ENCODE results near the gene SDK1.

SDK1 gene

DNA sequence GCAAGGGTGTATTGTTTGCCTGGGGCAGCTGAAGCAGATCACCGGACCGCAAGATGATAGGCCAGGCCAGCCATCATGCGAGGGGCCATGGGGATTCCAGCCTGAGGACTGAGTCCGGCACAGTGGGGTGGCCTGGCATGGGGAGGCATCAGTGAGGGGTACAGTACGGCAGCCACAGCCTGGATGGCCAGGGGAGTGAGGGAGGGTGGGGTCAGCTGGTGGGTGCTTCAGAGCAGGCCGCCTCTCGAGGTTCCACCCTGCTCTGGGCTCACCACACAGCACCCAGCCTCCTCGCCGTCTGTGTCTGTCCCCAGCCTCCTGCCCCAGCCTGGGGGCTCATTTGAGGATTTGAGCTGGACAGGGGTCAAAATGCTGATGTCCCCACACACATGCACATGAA, 872.6 kb downstream of the SDK1 start:
- no peak for DNase-seq

DNA sequence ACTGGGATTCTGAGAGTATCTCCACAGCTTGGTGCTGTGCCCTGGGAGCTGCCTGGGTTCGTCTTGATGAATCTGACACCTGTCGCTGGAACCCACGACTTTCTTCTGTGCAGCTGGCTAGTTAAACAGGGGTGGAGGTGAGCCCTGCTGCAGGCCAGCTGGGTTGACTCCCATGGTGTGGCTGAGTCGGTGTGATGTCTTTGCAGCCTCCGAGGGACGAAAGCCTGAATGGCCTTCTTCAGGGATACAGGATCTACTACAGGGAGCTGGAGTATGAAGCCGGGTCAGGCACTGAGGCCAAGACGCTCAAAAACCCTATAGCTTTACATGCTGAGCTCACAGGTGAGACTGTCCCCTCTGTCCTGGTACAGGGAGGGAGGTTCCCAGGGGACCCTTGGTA, 873.0 kb downstream of the SDK1 start:
- no peak for DNase-seq

DNA sequence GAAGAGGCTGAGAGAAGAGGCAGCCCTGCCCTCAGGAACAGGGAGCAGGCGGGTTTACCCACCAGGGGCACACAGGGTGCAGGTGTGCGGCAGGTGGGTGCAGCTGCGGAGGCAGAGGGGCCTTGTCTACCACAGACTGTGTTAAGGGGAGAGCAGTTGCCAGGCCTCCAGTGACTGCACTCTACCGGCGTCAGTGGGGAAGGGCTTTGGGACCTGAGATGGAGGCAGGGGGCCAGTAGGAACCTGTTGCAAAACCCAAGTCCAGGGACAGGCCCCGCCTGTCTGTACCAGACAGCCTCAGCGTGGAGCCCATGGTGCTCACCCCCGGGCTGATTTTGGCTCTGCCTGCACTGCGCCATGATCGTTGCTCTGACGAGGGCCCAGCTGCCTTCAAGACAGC, 873.4 kb downstream of the SDK1 start:
- no peak for DNase-seq

DNA sequence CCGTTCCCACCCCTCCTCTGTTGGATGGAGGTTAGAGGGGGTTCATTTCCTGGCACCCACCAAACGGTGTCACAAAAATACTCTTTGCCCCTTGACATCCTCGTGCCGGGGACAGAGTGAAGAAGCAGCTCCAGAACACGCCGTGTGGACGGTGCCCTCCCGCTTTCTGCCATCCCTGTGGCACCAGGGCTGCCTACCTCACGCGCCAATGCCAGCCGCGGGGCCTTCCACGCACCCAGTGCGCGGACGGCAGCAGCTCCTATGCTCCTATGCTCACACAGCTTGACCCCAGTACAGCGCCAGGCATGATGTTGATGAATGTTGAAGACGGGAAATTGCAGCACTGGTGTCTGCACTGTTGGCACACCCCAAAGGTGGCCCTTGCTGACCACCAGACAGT, 873.8 kb downstream of the SDK1 start:
- no peak for DNase-seq

DNA sequence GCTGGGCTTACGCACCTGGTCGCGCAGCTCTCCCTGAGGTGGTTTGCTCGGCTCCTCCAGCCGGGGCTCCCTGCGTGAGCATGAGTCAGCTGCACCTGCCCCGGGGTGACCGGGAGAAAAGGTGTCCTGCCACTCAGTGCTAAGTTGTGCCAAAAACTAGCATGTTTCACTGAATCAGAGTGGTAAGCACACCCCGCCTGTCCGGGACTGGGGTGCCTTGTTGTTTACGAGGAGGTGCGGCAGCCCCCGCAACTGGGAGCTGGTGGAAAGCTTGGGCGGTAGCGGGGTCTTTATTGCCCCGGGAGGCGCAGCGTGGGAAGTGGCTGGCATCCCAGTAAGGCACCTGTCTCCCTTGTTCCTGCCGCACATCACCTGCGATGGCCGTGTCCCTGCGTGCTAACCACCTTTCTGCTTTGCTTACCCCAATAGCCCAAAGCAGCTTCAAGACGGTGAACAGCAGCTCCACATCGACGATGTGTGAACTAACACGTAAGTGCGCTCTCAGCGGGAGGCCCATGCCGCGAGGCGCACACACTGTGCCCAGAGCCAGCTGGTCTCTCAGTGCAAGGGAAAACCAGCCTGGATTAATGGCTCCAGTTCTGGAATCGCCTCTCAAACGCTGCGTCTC, 874.4 kb downstream of the SDK1 start:
- DNase-seq: no peak

DNA sequence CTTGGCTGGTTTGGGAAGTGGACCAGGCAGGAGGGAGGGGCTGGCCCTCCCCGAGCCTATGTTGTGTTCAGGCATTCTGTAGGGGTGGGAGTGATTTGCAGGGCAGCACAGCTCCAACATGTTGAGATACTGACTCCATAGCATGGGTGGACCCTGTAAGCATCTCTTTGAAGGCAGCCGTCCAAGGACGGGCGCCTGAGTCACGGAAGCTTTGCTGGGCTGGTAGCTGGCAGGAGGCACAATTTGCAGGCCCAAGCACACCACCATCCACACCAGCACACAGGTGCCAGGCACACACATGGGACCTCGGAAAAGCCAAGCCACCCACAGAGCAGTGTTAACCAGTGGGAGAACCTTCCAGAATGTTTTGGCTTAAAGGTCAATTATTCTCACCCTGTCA, 875.9 kb downstream of the SDK1 start:
- DNase-seq: no peak

DNA sequence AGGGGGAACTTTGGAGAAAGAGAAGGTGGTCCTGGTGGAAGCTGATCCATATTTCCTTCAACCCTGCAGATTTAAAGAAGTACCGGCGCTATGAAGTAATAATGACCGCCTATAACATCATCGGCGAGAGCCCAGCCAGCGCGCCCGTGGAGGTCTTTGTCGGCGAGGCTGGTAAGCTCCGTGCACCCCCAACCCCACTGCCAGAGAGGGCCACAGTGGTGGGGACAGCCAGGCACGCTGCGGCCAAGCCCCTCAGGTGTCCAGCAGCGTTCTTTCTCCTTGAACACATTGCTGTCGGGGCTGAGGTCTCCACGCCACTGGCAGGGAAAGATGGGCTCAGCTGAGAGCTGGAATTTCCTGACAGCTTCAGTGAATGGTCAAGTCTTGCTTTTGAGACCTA, 877.4 kb downstream of the SDK1 start:
- DNase-seq: no peak

DNA sequence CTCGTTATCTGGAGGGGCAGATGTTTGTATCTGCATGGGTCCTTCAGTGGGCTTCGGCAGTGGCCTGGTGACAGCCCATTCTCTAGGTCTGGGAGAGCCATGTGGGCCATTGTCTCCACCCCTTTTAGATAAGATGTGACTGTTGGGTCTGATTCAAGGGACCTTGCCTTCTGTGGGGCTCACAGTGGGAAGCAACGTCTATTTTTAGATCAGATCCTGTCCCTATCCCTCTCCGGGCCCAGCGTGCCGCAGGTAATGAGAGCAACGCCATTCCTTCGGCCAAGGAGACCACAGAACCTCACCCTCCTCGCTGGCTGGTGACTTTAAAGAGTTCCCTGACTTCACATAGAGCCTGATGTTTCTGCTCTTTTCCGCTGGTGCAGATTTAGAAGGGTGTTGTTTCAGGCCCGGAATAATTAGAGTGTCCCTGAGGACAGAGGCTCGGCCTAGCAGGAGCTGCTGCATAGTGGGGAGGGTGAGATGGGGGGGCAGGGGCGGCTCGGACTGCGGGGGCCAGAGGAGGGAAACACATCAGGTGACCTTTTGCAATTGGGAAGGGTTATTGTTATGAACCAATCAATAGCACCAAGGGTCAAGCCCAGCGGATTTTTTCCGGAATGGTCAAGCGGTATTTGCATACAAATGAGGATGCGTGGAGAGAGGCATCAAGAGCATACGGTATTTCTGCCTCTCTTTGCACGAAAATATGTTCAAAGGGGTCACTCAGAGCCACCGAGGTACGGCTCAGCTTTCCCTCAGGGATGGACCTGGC, 878.0 kb downstream of the SDK1 start:
- no peak for DNase-seq

DNA sequence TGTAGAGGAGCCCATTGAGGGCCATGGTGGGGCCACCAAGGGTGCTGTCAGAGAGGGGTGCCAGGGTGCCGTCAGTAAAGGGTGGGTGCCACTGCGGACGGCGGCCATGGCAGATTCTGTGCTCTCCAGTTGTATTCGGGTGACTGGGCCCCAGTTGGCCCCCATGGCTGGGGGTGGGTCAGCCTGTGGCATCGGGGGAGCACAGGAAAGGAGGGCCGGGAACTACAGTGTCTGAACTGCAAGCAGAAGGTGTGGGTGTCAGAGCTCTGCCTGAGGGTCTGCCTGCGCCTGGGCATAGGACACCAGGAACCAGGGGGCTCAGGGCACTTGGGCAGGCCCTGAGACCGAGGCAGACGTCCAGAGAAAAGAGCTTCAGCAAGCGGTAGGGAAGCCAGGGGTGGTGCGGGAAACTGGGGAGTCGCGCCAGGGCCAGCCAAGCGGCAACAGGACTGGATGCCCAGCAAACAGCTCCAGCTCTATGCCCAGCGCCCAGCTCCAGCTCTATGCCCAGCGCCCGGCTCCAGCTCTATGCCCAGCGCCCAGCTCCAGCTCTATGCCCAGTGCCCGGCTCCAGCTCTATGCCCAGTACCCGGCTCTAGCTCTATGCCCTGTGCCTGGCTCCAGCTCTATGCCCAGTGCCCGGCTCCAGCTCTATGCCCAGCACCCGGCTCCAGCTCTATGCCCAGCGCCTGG, 878.8 kb downstream of the SDK1 start:
- DNase-seq: no peak

DNA sequence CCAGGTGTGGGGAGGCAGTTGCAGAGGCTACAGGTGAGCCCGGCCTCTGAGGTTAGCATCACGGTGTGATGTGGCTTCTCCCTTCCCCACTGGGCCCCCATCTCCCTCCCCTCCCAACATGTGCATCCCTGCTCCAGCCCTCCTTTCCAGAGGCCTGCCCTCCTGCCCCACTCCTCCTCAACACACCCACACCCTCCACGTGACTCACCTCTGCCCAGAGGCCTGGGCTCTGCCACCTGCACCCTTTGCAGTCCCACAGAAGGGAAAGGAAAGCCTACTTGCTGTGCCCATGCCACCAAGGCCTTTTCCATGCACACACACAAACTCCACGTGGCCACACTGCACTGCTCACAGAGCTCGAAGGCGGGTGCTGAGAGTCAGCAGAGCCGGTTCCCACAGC, 880.4 kb downstream of the SDK1 start:
- DNase-seq: no peak

DNA sequence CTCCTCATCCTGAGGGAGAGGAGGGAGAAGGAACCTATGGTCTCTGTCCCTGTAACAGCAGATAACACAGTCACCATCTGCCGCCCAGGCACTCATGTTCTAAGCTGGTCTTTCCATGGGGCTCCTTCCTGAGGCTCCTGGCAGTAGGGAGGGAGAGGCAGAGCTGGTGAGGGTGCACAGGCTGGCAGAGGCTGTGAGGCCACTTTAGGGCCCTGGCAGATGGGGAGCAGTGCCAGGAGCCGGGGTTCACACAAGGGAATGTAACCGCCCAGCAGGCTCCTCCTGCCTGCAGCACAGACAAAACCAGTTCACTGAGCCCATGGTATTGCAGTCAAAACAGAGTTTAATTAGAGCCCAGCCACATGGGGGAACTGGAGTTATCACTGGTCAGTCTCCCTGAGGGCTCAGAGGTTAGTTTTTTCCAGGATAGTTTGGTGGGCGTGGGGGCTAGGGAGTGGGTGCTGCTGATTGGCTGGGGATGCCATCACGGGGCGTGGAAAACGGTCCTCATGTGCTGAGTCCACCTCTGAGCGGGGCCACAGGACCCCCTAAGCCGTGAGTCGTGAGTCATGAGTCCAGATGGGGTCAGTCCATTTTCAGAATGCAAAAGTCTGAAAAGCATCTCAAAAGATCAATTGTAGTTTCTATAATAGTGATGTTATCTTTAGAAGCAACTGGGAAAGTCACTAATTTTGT, 881.7 kb downstream of the SDK1 start:
- no peak for DNase-seq

DNA sequence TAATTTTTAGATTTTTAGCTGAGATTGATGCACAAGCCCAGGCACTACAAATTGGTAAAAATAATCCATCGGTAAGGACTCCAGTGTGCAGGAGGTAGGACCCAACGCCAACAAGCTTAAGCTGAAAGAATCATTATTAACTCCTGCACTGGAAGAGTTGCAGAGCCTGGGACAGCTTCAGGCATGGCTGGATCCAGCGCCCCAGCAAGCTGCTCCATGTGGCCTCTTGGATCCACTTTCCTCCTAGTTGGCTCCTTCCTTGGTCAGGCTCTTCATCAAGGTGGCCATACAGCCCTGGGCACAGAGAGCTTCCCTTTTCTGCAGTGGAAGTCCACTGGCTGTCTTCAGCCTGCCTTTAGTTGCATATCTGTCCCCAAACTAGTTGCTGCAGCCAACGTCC, 883.6 kb downstream of the SDK1 start:
- DNase-seq: no peak

DNA sequence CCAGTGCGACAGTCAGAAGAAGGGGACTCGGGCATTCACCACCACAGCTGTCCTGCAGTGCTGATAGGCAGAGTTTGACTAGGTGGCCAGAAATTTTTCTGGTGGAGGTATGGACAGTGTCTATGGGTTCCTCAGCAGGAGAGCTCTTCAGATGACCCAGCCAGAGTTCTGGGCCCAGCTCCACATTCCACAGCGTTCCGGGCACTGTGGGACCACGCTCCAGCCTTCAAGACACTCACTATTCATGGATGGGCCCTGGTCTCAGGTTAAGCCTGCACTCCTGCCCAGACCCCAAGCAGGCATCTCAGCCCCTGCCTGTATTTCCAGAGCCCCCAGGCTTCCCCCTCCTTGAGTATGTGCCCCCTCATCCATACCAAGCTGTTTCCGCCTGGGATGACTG, 884.1 kb downstream of the SDK1 start:
- DNase-seq: no peak

DNA sequence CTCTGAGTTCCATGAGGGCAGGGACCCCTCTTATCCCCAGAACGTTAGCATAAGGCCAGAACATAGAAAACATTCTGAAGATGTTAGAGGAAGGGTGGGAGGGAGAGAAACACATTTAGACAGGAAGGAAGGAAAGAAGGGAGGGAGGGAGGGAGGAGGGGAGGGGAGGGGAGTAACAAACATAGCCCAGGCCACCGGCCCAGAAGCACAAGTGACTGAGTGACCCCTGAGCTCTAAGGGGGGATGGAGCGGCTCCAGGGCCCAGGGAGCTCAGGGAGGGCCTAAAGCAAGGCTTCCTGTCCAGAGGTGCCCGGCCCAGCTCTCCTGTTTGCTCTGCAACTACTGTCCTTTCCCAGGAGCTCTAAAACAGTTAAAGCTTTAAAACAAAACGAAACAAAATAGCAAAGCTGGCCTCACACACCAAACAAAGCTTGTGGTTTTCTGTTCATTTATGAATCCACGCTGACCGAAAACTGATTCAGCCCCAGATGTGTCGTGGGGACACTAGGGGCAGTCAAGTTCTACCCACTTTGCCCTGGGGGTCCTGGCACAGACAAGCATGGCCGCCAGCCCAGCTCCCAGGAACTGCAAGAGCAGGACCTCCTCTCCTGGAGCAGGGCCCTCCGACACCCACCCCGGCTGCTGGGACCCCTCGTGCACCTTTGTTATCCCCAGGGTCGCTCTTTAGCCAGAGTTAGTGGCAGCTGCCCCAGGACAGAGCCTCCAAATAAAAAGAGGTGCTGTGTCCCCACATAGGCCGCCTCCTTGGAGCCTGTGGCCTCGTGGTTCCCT, 884.9 kb downstream of the SDK1 start:
- no peak for DNase-seq

DNA sequence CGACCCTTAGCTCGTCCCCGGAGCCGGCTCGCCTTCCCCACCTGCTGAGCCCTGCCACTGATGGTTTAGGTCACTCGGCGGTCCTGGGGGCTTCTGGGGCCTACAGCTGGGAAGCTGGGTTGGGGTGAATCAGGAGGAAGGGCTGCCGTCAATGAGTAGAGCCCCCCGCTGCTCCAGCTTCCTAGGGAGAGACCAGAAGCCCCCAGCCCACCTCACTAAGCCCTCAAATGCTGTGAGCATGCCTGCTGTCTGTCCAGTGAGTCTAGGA, 885.4 kb downstream of the SDK1 start:
- no peak for DNase-seq

DNA sequence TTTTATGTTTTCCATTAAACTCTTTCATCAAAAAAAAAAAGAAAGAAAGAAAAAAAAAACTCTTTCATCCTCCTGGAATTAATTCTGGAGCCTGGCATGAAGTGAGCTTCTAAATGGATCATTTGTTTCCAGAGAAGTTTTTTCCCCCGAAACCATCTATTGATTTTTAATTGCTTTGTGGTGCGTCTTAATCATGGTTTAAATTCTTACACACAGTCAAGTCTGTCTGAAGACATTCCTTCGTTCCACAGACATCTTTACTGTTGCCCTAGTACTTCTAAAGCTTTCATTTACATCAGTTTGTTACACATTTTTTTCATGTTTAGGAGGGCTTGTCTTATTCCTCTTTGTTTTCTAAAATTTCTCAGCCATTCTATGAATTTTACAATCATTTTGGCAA, 887.6 kb downstream of the SDK1 start:
- no peak for DNase-seq

DNA sequence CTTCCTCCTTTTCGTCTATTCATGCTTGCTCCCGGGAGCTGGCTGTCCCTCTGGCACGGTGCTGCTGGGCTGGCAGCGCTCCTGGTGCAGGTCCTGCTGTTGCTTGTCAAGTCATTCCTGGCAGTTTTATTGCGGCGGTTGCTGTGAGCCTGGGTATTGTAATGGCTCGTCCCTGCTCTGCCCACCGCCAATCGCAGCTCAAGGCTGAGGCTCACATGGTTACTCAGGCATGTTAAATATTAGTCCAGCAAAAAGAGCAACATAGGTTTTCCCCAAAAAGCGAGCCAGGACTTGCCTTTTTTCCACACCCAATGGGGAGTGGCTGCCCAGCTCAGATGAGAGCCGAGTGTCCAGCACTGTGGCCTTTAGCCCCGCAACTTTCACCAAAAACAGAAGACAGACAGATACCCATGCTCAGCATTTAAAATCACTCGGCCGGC, 888.1 kb downstream of the SDK1 start:
- no peak for DNase-seq

DNA sequence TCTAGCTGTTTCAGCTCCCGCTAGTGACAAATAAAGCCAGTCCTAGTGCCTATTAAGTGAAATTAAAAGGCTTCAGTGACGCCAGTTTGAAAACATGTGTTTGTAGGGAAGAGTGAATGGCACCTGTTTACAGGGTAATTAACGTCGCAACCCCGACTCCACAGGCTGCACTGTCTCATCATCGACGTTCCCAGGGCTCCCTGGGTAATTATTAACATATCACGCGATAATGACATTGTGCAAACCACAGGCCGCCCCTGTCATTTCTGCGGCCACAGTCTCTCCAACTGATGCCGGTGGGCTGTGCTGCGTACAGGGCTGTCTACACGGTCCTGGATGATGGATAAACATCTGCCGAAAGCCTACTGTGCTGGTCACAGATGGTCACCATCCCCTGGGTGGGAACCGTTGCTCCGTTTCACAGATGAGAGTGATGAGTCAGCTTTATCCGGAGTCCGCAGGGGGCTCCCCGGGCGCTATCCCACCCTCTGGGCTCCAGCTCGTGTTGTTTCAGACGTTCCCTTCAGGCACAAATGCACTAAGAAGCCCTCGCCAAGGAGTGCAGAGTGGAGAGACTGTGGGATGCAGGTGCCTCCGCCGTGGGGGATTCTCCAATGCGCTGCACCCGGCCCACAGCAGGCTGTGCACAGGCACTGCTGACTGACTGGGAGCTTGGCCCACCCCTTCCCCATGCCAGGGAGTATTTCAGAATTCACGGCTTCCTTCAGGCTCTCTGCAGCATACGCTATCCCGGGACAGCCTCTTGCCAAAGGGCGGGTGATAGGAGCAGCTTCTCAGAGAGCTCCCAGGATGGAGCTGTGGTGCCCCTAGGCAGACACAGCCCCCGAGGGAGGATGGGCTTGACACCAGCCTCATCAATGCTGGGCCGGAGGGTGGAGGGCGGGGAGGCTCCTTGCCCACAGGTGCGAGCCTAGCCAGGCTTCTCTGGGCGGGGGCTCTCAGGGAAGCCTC, 889.2 kb downstream of the SDK1 start:
- DNase-seq: no peak

DNA sequence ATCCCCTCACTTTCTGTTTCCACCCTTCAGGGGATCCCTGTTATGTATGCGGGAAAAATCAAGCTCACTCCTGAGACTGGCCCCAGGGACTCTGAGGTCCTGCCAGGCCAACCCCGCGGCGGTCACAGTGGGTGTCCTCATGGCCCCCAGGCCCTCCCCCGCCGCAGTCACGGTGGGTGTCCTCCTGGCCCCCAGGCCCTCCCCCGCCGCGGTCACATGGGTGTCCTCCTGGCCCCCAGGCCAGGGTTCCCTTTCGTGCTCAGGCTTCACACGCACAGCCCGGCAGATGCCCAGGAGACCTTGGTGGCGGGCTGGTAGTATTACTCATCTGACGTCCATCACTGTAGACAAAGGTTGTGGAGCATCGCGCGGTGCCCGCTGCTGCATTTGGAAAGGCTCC, 890.0 kb downstream of the SDK1 start:
- no peak for DNase-seq

DNA sequence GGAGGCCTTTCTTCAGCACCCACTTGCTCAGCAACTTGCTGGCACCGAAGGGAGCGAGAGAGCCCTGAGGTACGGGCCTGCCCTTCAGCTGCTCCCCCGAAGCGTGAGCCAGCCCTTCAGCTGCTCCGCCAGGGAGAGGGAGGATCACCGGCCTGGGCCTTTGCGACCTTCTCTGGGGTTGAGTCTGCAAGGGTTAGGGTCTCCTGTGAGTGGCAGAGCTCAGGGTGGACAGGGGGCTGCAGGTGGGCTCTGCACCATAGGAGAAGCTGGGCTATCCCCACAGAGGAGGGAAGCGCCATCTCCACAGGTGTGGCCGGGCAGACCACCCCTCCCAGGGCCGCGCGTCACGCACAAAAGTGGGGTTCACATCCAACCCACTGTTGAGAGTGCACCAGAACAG, 890.5 kb downstream of the SDK1 start:
- no peak for DNase-seq

DNA sequence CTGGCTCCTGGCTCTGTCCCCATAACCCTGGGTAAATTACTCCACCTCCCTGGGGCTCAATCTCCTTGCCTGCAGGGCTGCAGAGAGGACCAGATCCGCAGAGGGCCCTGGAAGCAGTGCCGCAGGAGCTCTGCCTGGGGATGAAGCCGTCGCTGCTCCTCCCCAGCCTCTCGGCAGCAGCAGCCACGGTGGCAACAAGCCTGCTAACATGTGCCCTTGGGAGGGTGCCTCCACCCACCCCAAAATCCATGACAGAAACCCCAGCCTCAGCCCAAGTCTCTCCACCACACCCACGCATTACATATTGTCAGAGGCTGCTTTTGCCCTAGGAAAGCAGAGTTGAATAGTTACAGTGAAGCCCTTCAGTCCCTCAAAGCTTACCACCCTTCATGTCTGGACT, 894.6 kb downstream of the SDK1 start:
- no peak for DNase-seq
